GM21447 (cell line): ENCODE measurements around the gene CACNA1C.

Experiments
- ATAC-seq: cut with Tn5 transposase; IDR thresholded peaks from one replicate; pipeline ENCODE4 v1.9.1; 2021; ENCODE audit not compliant: unreplicated experiment

The CACNA1C gene

DNA sequence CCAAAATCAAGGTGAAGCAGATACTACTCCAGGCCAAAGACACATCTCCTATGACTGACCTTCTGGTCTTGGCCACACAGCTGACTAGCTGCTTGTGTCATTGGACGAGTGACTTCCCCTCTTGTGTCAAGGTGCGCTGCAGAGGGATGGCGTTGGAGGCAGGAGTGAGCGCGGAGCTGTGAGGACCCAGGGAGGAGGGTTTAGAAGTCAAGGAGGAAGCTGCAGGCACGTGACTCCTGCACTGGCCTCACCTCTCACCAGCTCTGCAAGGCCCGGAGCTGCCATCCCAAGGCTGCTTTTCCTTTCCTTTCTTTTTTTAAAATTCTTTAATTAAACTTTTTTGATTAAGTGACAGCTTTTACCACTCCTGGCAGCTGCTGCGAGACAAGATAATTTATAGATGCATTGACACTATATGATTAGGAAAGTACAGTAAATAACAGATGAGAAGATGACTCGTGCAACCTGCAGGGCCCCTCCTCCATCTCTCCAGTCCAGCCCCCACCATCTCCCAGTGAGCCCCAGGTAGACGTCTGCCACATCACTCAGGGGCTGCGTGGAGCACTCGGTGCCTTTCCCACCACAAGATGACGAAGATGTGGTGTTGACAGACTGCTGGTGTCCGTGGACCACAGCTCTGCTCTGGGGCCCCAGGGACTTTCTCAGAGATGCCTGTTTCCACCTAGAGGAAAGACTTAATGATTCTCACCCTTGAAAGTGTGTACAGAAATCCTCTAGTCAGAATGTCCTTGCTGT, 350.6 kb downstream of the CACNA1C start:
- ATAC-seq: no peak

DNA sequence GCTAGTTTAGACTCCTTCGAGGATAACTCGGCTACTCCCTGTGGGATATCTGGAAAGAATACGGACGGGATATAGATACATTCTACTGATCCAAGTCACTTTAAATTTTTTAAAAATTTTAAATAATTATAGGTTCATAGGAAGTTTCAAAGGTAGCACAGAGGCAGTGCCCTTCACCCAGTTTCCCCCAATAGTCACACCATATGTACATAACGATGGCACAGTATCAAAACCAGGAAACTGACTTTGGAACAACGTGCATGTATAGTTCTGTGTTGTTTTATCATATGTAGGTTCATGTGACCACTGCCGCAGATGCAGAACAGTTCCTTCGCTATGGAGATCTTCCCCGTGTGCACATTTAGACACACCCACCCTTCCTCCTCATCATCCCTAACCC, 352.3 kb downstream of the CACNA1C start:
- no peak for ATAC-seq

DNA sequence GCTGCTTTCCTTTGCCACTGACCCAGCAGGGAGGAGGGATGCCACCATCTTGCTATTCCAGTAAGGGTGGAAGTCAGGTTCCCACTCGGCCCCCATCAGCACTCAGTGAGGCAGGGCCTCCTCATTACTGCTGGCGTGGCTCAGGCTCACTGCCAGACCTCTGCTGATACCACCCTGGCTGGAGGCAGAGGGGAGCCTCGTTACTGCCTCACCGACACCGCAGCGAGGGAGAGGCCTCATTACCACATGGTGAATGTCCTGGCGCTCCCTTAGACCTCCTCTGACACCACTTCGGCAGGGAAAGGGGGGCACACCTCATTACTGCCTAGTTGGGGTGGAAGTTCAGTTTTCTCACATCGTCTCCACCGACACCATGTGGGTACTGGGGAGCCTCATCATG, 354.1 kb downstream of the CACNA1C start:
- ATAC-seq: no peak

DNA sequence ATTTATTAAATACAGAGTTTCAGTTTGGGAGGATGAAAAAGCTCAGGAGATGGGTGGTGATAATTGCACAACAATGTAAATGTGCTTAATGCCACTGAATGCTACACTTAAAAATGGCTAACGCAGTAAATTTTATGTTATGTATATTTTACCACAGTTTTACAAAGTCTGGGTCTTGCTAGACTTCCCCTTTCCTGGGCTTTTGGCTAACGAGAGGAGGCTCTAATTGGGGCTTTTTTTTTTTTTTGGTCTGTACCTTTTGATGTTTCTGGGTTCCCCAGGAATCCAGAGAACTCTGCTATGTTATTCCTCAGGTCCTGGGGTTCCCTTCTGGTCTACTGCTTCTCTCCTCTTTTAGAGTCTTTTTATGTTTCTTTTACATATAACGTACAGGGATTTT, 355.5 kb downstream of the CACNA1C start:
- no peak for ATAC-seq

DNA sequence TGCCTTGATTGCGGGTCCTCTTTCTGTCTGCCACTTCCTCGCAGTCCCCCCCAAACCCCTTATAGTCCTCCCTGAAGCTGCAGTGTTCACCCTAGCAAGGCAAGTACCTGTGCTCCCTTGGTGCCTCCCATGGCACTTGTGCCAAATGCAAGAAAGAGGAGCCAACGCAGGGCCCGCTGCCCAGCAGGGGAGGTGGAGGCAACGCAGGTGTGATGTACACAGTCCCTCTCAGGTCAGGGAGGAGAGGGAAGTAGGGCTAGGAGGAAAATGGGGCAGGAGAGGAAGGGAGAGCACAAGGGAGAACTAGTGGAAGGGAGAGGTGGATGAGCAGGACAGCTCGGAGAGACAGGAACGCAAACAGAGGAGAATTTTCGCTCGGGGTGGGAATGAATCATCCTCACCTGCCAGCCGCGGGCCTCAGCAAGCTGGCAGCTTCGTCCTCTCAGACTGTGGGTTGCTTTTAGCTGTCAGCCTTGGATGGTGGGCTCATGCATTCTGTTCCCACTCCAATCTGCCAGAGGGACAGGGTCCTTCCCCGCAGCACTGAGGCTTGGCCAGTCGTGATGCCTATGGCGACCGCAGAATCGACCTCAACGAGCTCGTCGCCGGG, 357.0 kb downstream of the CACNA1C start:
- ATAC-seq: no peak

DNA sequence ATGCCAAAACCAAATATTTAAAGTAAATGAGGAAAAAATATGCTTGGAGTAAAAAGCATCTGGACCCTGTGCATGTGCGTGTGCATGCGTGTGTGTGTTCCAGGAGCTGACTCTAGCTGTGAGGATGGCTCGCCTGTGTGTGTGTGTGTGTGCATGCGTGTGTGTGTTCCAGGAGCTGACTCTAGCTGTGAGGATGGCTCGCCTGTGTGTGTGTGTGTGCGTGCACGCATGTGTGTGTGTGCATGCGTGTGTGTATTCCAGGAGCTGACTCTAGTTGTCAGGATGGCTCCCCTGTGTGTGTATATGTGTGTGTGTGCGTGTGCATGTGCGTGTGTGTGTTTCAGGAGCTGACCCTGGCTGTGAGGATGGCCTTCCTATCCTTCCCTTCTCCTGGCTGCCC, 357.7 kb downstream of the CACNA1C start:
- no peak for ATAC-seq

DNA sequence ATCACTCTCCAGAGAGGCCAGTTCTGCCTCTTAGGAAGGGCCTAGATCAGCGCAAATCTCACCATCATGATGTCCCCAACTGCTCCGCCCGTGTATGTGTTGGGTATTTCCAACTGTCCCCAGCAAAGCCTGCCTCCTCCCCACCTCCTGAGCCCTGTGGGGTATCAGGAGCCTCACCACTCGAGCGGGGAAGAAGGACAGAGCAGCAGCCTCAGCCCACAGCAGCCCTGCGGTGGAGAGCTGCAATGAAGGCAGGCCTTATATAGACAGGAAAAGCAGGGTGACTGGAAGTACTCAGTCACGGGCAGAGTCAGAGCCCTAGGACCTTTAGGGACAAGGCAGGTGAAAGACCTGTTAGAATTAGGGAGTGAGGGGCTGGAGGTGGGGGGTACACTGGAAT, 358.2 kb downstream of the CACNA1C start:
- no peak for ATAC-seq

DNA sequence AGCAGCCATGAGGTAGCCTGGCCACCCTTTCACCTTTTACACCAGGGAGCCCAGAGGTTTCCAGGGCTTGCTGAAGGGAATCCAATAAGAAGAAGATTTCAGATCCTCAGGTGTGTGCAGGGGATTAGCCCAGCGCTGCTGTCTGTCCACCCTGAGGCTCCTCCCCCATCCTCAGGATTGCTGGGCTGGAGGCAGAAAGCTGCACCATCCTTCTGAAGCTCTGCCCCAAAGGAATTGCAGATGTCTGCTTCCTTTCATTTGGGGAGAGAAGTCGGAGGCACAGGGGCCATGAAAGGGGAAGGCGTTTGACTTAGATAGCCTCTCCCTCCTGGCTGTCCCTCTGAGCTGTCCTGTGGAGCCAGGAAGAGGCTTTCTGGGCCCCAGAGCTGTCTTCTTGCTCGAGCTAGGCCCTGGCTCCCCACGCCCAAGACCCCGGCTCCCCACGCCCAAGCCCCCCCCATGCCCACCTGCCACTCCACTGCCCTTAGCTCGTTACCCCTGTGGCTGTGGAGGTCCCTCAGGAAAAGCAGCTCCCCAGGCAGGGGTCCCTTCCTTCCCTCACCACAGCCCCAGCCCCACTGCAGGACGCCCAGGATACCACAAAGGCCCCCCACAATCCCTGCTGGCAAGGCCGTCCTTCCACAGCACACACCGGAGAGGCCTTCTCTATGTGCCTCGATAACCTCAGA, 359.0 kb downstream of the CACNA1C start:
- ATAC-seq: no peak

DNA sequence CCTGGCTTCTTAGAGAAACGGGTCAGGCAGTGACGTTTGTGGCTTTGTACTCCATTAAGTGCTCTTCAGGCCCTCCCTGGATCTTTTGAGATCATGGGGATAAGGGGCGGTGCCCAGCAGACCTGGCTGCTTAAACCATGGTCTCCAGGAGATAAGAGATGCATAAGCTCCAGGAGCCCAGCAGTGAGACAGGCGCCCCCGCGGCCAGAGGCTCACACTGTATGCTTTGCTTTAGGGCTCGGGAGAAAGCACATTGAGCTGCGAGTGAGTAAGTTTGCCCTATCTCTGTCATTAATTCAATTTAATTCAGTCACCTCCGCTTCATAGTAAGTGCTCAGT, 359.5 kb downstream of the CACNA1C start:
- no peak for ATAC-seq

DNA sequence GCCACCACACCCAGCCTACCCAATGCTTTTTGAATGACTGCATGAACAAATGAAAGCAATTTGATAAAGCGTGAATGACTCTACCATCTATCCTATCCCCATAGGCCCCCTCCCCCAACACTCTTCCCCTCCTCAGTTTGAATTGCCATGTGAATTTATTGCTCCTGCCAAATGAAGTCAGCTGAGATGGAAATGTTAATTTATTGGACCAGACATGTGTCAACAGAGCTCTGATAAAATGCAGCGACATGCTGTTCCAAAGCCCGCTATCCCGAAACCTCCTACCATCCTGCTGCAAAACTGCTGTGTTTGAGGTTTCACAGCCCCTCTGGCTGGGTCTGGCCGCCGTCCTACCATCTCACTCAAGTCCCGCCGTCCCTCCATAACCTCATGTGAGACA, 360.5 kb downstream of the CACNA1C start:
- no peak for ATAC-seq

DNA sequence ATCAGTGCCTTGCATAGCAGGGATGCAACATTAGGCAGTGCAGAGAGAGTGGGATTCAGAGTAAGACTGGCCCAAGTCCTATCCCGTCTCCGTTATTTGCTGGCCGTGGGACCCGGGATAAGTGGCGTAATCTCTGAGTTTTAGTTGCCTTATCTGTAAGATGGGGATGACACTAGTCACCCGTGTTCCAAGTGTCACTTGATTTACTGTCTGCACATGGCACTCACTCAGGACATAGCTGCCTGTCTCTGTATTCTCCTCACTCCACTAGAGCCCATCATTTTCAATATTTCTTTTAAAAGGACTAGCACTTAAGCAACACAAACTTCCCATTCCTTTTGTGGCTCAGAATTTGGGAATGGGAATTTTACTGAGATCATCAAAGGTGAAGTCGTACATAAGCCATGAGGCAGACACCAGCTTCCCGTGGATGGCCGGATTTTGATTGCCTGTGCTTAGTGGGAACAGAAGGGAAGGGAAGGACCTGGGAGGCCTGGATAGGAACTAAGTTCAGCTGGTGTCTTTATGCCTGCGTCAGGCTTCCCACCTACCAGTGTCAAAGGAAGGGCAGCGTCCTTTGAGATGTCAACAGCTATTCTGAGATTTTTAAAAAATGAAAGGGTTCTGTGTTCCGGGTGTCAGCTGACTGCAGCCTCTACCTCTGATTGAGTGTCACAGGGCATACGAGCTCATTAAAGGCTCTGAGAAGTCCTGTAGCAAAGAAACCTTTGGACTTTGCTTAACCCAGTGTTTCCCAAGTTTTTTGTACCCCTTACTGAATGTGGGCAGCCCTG, 361.4 kb downstream of the CACNA1C start:
- no peak for ATAC-seq

DNA sequence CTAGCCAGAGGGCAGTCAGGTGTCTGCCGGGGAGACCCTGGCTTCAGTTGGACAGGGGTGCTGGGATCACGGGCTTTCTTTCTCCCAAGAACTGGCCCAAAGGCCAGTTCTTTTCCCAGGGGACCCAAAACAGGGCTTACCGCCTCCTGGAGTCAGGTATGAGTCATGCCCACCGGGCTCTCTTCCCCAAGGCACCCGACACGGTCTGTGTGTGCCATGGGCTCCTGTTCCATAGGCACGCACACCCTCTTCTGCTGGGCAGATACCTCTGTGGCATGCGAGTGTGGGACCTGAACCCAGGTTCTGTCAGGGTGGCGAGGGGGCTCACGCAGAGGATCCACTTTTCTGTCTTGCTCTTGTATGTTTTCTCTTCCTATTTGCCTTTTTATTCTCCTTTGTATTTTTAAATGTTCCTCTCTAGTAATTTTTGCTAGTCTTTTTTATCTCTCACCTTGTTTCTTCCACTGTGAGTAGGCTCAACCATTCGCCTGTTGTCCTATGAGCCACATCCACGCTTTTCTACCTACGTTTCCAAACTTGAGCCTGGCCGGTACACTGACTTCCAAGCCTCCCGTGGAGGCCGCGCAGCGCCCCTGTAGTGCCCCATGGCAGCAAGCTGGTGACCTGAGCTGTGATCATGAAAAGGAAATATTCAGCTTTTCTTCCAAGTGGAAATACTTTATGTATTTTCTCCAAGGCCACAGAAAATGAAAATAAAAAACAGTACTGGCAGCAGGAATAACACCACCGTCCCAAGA, 362.2 kb downstream of the CACNA1C start:
- no peak for ATAC-seq

DNA sequence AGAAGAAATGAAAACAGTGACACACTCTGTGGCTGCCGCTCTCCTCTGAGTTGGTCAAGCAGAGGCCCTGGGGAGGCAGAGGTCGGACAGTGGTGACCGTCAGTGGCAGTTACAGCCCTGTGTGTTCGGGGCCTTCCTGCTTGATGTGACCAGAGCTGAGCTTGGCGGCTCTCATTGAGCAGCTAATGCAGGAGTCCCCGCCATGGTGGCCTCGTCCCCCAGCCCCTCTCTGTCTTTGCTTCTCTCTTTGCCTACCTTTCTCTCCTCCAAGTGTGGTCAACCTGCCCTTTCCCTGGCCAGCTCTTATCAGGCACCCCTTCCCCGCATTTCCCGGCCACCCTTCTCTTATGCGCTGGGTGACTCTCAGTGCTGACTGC, 362.8 kb downstream of the CACNA1C start:
- ATAC-seq: no peak

DNA sequence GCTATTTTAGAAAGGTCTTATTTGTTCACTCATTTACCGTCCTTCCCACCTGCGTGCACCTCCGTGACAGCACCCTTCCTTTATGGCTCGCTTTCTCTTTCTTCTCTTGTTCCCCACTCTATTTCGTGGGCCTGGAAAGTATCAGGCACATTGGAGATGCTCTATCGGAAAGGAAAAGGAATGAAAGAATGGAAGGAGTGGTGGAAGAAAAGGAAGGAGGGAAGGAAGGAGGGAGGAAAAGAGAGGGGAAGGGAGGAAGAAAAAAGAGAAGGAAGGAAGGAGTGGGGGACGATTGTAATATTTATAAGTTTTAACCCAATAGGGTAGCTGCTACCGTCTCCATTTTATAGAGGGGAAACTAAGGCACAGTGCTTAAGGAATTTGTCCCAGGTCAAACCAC, 363.4 kb downstream of the CACNA1C start:
- no peak for ATAC-seq

DNA sequence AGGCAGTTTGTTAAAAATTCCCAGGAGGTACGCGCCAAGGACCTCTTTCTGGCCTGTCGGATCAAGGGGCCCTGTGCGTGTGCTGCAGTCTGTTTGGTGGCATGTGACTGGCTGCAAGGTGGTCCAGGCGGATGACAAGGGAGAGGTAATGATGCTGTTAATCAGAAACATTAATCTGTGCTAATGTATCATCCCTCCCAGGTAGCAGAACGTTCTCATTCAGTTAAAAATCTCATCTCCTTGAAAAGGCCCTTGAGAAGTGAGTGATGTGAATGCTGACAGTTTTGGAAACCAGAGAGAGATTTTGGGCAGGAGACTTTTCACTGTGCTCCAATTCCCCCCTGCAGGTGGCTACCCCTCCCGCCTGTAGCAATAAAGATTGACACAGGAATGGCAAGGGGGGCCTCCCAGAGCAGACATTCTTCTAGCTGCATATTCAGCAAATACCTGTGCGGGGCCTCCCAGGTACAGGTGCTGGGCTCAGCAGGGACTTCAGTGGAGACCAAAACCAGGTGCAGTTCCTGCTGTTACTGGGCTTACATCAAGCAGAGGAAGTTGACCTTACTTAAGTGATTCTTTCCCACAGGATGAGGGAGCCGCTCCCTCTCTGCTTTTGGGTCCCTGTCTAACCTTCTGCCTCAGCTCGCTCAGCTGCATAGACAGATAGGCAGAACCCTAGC, 364.8 kb downstream of the CACNA1C start:
- ATAC-seq: no peak

DNA sequence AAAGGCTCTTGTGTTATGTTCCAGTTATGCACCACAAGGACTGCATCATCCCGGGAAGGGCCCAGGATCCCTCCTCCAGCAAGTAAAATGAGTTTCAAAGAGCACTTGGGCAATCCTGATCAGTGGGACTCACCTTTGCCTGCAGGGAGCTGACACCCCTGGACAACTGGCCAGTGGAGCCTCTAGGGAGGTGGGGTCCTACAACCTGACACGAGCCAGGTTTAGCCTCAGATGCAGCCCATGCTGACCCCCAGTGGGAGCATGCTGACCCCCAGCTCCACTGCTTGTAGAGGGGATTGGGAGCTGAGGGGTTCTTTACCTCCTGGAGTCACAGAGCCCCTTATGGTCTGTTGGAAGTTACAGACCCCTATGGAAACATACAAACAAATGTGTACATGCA, 365.8 kb downstream of the CACNA1C start:
- ATAC-seq: no peak

DNA sequence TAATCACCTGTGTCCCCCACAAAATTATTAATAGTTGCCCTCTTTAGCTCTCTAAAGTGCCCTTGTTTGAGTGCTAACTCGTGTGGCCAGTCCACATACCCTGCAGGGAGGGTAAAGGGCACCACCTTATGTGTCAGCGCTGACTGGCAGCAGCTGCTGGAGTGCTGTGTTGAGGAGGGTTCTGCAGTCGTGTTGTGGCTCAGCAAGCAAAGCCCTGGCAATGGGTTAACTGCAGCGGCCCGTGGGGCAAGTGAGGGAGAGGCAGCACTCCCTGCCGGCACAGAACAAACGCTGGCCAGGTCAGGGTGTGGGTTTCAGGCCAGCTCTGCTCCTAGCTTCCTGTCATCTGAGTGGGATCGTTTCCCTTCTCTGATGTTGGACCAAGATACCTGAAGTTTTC, 369.8 kb downstream of the CACNA1C start:
- ATAC-seq: no peak

DNA sequence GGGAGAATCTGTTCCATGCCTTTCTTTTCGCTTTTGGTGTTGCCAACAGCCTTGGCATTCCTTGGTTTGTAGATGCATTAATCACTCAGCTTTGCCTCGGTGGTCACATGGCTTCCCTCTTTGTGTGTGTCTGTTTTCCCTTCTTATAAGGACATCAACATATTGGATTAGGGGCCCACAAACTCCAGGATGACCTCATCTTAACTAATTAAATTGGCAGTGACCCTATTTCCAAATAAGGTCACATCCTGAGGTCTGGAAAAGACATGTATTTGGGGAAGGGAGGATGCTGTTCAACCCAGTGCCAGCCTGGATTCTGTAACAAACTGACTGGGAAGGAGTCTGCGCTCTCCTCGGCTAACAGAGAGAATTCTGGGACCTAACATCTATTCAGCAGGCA, 376.2 kb downstream of the CACNA1C start:
- ATAC-seq: no peak

DNA sequence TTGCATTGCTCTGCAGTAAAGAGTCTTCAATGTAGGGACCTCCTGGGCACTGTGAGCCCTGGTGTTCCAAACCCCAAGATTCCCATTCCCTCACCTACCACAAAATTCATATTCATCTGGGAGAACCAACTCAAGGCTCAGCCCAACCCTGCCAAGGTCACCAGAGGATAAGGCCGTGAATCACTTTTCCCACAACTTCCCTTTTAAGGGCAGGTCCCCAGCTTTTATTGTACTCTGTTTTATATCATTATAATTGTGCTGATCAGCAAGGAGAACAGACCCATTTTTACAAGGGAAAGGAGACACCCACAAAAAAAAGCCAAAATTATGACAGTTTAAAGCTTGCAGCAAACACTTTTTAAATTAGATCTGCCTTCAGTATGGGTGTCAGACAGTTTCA, 379.0 kb downstream of the CACNA1C start:
- ATAC-seq: no peak

DNA sequence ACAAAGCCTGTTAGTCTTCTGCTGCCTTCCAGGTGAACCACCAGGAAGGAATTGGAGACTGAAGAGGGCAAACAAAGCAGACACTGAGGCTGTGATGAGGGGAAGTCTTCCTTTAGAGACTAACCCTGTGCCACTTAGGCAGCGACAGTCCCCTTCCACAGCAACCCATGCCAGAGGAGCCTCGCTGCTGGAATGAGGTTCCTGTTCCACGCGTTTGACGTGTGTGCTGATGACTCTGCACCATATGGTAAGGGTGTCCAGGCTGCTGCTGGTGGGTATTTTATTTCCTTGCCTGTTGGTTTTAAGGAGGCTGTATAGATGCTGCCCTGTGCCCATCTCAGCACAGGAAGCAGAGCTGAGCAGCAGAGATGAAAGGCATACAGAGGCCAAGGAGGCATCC, 380.1 kb downstream of the CACNA1C start:
- no peak for ATAC-seq
